NCI-H510A (cell line): Measurements from ENCODE around the gene PTP4A2.
A peak's percentile ranks its signal among the peaks of the same experiment; 100 is the strongest.
"Not testable (repeated sequence)": the region's sequence is repeated elsewhere in the genome, so short reads cannot be mapped to it uniquely, and the experiment has no call there.

Source experiments
- DNase-seq: peaks from one replicate; lab custom pipeline; 2025; lab: John Stamatoyannopoulos, UW

Gene PTP4A2

DNA sequence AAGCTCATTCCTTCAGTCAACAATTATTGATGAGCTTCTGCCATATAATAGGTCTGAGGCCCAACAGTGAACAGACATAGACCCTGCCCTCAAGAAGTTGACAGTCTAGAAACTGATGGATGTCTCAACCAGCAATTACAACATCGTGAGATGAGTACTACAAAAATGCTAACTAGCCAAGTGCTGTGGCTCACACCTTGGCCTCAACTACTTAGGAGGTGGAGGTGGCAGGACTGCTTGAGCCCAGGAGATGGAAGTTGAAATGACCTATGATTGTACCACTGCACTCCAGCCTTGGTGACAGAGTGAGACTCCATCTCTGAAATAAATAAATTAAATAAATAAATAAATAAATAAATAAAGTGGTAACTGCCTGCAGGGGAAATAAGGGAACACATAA is 11.7 kb upstream of the PTP4A2 start:
- no peak for DNase-seq

GRCh38 chr1:31945677-31946076 is 7.5 kb upstream of the PTP4A2 start:
- not testable (repeated sequence) for DNase-seq

GRCh38 chr1:31944205-31945089 is 6.3 kb upstream of the PTP4A2 start:
- peak; percentile 31 for DNase-seq

DNA sequence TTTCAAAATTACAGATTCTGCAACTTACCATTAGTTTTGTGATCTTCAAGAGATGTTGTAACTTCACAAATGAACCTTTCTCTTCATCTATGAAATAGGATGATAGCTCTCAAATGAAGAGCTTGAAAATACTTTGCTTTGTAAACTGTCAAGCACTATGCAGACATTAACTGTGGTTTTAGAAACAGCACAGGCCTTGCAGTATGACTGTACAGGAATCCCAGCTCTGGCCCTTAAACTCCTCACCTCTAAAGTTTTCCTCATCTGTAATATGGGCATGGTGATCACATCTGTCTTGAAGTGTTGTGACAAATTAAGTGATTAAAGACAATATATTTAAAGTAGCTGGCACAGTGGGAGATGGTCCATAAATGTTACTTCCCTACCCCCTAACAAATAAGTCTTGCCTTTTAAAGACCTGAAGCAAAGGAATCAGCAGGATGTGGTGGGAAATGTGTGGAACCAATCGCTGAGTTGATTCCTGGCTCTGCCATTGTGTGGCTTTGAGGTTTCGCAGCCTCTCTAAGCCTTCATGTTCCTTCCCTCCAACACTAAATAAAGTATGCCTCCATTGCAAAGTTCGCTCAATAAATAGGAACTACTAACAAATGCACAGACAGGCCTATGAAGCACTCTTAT is 5.5 kb upstream of the PTP4A2 start:
- DNase-seq = no peak

DNA sequence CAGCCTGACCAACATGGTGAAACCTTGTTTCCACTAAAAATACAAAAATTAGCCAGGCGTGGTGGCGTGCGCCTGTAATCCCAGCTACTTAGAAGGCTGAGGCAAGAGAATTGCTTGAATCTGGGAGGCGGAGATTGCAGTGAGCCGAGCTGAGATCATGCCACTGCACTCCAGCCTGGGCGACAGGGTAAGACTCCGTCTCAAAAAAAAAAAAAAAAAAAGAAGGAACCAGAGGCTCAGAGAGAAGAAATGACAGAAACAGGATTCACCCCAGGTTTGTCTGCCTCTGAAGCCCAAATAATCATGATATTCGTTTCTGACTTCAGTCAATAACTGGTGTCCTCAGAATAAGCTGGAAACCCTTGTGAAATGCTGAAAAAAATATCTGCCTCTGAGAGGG is 3.9 kb upstream of the PTP4A2 start:
- DNase-seq = not testable (repeated sequence)

- DNase-seq = peak; percentile 48
Observed at GRCh38 chr1:31939484-31940329, 1.5 kb upstream of the PTP4A2 start.

DNA sequence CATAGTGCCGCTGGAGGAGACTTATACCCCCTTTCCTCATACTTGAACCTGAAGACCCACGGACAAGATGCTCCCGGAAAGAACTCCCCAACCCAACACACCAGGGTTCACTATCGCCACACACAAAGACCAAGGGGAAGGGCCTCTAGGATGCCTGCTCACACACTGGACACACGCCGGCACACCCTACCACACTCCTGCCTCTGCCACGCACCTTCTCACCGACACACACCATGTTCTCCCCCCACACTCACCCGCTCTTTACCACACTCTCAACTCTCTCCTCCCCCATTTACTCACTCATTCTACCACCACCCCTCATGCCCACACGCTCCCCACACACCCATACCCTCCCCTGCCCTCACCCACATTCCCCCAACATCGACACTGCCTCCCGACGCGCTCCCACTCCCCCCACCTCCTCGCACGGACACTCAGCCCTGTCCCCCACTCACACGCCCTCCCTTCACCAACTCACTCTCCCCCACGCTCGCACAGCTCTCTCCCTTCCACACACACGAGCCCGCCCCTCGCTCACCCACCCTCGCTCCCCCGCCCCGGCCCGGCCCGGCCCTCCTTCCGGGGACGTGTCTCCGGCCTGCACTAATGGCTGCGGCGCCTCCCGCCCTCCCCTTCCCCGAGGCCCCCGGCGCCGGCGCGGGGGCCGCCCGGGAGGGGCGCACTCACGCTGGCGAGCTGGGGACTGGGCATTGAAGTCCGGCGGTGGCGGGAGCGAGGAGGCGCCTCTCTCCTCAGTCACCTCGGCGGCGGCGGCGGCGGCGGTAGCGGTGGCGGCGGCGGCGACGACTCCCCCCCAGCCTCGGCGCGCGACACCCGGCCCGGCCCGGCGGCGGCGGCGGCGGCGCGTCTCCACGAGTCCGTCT is 626 bp downstream of the PTP4A2 start:
- peak; percentile 26 for DNase-seq

DNA sequence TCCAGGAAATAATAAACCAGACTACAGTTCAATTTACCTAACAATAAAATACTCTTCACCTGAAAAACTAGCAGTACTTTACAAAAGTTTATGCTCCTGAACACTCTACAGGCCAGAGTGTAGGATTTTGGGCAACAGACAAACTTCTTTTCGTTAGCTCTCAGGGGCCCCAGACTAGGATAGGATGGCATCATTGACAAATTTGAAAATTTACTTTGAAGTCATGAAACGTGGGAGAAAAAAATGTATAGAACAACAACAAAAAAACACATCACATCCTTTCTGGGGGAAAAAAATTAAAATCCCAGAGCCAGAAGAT is 1.2 kb downstream of the PTP4A2 start:
- DNase-seq = no peak

- DNase-seq = no peak
Observed at GRCh38 chr1:31936278-31936980, 1.7 kb downstream of the PTP4A2 start.

DNA sequence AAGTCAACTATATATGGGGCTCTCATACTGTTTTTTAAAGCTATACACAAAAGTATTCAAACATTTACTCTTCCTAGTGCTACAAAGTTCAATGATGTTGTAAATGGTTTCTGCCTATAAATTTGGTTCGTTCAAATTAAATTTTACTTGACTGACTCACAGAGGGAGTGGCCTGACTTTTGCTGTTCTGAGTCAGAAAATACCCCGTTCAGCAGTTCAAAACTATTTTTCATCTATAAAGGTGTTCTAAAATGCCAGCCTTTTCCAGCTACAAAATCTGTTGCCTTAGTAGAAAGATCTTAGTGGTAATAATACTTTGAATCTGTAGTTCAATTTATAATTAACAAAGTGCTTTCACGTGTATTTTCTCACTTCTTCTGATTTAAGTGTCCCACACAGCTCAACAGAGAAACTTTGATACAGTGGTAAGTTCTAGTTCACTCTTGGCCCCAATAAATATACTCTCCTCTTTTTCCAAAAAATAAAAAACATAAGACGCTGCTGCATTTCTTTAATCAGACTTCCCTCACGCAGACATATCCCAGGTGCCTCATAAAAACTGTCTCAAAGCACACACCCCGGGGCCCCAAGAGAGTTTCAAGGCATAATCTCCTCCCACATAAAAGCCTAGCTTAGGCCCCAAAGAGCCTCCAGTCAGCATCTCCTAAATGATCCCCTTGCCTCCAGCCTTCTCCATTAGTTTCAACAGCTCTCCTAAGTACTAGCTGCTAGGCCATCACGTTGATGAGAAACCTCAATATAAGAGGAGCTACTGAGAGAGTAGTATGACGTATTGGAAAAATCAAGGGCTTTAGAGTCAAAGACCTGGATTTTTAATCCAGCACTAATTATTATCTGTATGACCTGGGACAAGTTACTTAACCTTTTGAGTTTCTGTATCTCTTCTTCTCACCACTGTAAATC is 3.2 kb downstream of the PTP4A2 start:
- DNase-seq = no peak

- no peak for DNase-seq
Observed at GRCh38 chr1:31932491-31933316, 5.5 kb downstream of the PTP4A2 start.

GRCh38 chr1:31931593-31932225 is 6.5 kb downstream of the PTP4A2 start:
- DNase-seq = no peak

GRCh38 chr1:31930836-31931592 is 7.2 kb downstream of the PTP4A2 start:
- DNase-seq = no peak

- DNase-seq = no peak
Observed at GRCh38 chr1:31927661-31927980, 10.5 kb downstream of the PTP4A2 start.

DNA sequence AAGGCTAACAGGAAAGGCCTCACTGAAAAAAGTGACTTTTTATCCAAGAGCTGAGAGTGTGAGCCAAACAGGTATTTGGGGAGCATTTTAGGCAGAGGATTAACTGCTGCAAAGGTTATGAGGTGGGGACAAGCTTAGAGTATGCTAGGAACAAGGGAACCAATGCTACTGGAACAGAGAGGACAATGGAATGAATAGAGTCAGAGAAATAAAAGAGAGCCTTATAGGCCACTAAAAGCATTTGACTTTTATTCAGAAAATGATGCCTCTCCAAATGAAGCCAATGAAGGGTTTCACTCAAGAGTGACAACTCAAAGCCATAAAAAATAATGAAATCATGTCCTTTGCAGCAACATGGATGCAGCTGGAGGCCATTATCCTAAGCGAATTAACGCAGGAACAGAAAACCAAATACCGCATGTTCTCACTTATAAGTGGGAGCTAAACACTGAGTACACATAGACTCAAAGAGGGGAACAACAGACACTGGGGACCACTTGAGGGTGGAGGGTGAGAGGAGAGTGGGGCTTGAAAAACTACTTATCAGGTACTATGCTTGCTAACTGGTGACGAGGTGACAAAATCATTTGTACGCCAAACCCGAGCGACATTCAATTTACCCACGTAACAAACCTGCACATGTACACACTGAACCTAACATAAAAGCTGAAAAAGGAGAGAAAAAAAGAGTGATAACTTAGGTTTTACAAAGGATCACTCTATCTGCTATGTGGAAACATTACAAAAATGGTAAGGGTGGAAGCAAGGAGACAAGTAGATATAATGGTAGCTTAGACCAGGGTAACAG is 11.1 kb downstream of the PTP4A2 start:
- no peak for DNase-seq

DNA sequence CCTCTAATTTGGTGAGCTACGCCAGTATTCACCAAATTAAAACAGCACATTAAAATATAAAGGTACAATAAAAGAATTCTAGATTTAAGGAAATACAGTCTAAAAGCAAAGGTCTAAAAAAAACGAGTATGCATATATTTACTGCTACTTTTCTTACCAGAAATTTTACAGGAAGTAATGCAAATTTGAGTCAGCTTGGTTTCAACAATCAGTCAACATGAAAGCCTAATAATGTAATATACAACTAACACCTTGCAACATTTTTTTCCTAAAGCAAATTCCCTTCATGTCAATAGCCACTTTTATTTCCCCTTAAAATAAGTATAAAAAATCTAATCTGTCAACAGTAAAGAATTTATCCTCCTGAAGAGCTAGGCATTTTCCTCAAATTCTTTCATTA is 11.9 kb downstream of the PTP4A2 start:
- DNase-seq = no peak

DNA sequence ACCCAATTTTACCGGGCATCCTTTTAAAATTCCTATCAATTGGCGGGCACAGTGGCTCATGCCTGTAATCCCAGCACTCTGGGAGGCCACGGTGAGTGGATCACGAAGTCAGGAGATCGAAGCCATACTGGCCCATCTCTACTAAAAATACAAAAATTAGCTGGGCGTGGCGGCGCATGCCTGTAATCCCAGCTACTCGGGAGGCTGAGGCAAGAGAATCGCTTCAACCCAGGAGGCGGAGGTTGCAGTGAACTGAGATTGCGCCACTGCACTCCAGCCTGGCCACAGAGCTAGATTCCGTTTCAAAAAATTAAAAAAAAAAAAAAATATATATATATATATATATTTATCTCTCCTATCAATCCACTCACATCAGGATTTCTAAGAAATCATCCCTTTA is 12.3 kb downstream of the PTP4A2 start:
- not testable (repeated sequence) for DNase-seq
